GM10266 (cell line): ENCODE measurements around the gene HSFX4.
"Not testable (repeated sequence)": the region's sequence is repeated elsewhere in the genome, so short reads cannot be mapped to it uniquely, and the experiment has no call there.

Experiments used
- DNase-seq: peaks from one replicate; pipeline ENCODE4 v3.0.0; 2012; ENCODE audit errors: extremely low spot score
- TF ChIP-seq, protein P1 (sequence below): IDR thresholded peaks from 2 replicates; pipeline ENCODE4 v1.5.1; 2012; ENCODE audit warnings: mild to moderate bottlenecking, low read depth; ENCODE audit not compliant: control insufficient read depth, insufficient read depth; ENCODE audit errors: missing control alignments

Gene HSFX4, protein sequence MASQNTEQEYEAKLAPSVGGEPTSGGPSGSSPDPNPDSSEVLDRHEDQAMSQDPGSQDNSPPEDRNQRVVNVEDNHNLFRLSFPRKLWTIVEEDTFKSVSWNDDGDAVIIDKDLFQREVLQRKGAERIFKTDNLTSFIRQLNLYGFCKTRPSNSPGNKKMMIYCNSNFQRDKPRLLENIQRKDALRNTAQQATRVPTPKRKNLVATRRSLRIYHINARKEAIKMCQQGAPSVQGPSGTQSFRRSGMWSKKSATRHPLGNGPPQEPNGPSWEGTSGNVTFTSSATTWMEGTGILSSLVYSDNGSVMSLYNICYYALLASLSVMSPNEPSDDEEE

DNA sequence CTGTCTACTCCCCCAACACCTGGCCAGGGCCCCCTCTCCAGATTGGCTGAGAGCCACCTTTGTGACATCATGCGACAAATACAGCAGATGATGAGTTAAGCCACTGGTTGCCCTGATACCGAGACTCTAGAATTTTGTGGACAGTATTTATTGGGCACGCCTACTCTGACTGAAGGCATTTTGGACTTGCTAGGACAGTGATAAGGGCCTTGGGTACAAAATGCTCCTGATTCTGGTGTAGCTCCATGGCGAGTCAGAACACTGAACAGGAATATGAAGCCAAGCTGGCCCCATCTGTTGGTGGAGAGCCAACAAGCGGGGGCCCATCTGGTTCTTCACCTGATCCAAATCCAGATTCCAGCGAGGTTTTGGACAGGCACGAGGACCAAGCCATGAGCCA lies at the start of gene HSFX4:
Gene HSFX4 (plus strand): TSS at position 174 of the 400 bp plus-strand sequence. CDS start 72 bp downstream, at position 246.
- DNase-seq: not testable (repeated sequence)

DNA sequence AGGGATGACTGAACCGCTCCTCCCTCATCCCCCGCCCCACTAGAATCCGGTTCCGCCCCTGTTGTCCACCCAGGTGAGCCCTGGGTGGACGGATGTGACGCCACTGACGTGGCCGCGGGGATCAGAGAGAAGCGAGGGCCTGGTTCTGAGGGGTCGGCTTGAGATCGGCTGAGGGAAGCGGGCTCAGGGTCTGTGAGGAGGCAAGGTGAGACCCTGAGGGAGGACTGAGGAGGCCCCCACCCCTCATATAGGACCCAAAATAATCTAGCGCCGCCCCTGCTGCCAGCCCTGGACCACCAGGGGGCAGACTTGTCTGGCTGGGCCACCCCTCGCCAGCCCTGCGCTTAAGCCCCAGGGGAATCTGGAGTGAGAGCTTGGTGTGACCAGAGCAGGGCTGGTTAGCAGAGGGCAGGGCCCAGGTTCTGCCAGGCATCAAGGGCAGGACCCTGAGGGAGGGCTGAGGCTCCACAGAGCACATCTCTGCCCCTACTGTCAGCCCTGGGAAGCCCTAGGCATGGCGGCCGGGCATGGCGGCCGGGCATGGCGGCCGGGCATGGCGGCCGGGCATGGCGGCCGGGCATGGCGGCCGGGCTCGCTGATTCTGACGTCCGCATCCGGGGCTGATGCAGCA lies 48.2 kb upstream of the HSFX4 start, which contains the start of gene MAGEA8:
Gene MAGEA8 (plus strand): TSS at position 103 of the 631 bp plus-strand sequence. CDS start 3,090 bp downstream, outside the sequence.
- no peak for DNase-seq
- TF ChIP-seq, protein P1, sequence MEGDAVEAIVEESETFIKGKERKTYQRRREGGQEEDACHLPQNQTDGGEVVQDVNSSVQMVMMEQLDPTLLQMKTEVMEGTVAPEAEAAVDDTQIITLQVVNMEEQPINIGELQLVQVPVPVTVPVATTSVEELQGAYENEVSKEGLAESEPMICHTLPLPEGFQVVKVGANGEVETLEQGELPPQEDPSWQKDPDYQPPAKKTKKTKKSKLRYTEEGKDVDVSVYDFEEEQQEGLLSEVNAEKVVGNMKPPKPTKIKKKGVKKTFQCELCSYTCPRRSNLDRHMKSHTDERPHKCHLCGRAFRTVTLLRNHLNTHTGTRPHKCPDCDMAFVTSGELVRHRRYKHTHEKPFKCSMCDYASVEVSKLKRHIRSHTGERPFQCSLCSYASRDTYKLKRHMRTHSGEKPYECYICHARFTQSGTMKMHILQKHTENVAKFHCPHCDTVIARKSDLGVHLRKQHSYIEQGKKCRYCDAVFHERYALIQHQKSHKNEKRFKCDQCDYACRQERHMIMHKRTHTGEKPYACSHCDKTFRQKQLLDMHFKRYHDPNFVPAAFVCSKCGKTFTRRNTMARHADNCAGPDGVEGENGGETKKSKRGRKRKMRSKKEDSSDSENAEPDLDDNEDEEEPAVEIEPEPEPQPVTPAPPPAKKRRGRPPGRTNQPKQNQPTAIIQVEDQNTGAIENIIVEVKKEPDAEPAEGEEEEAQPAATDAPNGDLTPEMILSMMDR: peak; percentile 20

DNA sequence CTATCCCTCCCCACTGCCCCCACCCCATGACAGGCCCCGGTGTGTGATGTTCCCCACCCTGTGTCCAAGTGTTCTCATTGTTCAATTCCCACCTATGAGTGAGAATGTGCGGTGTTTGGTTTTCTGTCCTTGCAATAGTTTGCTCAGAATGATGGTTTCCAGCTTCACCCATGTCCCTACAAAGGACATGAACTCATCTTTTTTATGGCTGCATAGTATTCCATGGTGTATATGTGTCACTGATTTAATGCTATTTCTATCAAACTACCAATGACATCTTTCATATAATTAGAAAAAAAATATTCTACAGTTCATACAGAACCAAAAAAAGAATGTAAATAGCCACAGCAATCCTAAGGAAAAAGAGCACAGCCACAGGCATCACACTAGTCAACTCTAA lies 38.5 kb upstream of the HSFX4 start:
- DNase-seq: not testable (repeated sequence)

DNA sequence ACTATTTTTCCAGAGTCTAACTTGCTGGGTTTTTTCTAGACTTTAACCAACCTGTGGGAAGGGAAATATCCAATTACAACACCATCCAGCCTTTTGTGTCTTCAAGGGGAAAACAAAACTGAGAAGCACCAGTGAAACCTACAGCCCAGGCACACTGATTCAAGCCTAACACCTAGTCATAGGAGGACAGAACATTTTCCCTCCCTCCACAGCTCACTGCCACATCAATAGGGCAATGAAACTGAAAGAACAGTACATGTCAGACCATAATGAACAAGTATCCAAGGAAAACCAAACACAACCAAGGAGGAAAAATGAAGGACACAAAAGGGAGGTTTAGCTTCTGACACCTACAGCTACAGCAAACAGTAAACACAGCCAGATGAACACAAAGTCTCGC lies 30.8 kb upstream of the HSFX4 start:
- no peak for DNase-seq
- TF ChIP-seq, protein P1: no peak

DNA sequence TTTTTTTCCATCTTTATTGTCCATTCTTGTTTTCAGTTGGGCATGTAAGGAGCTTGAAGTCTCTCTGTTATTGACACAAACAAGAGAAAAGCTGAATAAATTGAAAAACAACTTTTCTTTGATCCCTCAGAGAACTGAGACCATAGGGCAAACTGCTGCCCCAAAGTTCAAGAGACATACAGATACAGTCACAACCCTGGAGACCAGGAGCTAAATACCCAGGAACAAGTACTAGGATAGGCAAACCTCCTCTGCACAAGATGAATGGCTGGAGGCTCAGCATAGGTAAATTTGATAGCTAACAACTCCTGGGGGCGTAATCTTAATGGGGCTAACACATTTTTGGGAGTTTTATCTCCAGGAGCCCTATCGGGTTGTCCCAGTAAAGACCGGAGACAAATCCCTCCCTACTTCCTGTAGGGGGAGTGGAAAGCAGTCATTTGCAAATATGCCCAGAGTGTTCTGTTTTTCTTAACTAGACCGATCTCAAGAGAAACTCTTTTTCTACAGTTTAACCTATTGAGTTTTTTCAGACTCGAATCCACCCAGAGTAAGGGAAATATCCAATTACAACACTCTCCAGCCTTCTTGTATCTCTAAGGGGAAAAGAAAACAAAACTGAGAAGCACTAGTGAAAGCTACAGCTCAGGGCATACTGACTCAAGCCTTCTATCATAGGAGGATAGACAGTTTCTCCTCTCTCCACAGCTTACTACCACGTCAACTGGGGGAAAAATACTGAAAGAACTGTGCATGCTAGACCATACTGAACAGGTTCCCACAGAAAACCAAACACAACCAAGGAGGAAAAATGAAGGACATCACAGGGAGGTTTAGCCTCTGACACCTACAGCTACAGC lies 25.3 kb upstream of the HSFX4 start:
- DNase-seq: no peak
- TF ChIP-seq, protein P1: no peak

DNA sequence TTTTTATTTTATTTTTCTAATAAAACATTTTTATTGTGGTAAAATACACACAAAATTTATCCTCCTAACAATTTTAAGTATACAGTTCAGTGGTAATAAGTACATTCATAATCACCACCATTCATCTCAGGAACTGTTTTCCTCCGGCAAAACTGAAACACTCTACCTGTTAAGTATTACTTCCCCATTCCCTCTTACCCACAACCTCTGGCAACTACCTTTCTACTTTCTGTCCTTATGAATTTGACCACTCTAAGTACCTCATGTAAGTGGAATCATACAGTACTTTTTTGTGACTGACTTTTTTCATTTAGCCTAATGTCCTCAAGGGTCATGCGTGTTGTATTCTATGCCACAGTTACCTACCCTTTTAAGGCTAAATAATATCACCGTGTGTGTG lies 21.1 kb upstream of the HSFX4 start:
- DNase-seq: no peak
- TF ChIP-seq, protein P1: no peak

DNA sequence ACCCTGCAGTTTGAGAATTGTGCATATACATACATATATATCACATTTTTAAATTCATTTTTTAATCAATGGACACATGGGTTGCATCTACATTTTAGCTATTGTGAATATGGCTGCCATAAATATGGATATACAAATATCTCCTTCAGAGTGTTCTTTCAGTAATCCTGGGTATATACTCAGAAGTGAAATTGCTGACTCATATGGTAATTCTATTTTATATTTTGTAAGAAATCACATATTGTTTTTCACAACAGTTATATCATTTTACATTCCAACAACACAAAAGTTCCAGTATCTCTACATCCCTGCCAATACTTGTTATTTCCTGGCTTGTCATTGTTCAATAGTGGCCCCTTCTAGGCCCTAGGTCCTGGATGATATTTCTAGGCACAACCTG lies 20.6 kb upstream of the HSFX4 start:
- TF ChIP-seq, protein P1: no peak
- DNase-seq: no peak
